Hepatocyte (in vitro differentiated cells): Measurements from ENCODE around the gene MPZL1.

Source experiments
- EZH2 ChIP-seq: fragments of 200-600 bp; sonication (generic); IDR thresholded peaks from 2 replicates; pipeline ENCODE4 v1.6.1; 2016; ENCODE audit warnings: antibody characterized with exemption, mild to moderate bottlenecking, borderline replicate concordance
- TF ChIP-seq, protein P1 (sequence below): fragments of 200-600 bp; sonication (generic); IDR thresholded peaks from 2 replicates; pipeline ENCODE4 v1.5.1; 2016; ENCODE audit warnings: antibody characterized with exemption, mild to moderate bottlenecking; ENCODE audit not compliant: poor library complexity

DNA sequence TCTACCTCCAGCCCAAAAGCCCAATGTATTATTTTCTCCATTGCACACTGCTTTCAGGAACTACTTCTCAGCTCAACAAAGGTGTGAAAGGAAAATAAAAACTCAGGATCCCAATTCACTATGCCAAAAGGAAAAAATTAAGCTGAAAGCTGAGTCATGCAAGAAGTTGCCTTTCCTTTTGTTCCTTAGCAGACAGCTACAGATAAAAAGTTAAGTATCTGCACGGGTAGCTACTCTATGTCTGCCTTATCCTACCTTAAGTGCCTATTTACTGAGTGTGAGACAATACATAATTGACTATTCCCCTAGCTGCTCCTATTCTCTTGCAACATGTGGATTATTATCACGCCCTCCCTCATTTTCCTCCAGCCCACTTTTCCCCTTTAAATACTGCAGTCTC, 108.1 kb downstream of the MPZL1 start:
- TF ChIP-seq, protein P1, sequence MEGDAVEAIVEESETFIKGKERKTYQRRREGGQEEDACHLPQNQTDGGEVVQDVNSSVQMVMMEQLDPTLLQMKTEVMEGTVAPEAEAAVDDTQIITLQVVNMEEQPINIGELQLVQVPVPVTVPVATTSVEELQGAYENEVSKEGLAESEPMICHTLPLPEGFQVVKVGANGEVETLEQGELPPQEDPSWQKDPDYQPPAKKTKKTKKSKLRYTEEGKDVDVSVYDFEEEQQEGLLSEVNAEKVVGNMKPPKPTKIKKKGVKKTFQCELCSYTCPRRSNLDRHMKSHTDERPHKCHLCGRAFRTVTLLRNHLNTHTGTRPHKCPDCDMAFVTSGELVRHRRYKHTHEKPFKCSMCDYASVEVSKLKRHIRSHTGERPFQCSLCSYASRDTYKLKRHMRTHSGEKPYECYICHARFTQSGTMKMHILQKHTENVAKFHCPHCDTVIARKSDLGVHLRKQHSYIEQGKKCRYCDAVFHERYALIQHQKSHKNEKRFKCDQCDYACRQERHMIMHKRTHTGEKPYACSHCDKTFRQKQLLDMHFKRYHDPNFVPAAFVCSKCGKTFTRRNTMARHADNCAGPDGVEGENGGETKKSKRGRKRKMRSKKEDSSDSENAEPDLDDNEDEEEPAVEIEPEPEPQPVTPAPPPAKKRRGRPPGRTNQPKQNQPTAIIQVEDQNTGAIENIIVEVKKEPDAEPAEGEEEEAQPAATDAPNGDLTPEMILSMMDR: no peak
- no peak for TF ChIP-seq EZH2
